ENCODE measurements around the gene AMZ1.

The AMZ1 gene

DNA sequence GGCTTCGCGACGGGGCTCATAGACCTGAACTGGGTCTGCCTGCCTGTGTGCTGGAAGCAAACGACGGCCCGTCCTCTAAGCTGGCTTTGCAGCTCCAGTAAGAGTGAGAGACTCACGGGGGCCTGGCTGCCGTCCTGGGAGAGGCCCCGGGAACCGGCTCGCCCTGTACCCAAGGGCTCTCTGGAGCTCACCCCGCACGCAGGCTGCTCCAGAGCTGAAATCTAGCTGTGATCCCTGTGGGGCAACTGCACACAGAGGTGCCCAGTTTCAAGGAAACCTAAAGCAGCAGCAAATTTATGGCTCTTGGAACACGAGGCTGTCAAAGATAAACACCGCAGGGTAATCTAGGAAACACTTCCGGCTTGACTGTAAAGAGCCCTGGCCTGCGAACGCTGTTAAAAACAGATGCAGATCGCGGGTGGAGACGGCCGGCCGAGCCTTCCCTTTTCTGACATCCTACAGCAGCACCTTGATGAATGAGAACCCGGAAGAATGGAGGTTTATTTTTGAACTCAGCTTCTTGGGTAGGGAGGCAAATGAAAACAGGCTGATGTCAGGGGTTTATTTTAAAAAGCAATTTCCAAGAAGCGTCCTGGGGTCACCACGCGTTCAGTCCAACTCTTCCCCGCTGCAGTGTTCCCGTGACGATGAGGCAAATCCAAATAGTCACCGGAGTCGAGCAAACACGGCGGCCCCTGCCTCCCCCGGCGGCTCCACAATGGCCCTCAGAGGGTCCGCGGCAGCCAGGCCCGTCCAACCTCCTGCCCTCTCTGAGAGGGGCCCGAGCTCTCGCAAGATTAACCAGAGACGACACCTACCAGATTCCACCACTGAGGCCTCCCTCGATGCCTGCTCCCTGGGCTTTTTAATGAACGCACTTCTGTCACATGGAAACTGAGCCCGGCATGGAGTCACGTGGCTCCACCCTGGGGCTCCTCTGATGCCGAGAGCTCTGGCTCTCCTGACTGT is 29.6 kb downstream of the AMZ1 start:
- TF ChIP-seq, protein P1, sequence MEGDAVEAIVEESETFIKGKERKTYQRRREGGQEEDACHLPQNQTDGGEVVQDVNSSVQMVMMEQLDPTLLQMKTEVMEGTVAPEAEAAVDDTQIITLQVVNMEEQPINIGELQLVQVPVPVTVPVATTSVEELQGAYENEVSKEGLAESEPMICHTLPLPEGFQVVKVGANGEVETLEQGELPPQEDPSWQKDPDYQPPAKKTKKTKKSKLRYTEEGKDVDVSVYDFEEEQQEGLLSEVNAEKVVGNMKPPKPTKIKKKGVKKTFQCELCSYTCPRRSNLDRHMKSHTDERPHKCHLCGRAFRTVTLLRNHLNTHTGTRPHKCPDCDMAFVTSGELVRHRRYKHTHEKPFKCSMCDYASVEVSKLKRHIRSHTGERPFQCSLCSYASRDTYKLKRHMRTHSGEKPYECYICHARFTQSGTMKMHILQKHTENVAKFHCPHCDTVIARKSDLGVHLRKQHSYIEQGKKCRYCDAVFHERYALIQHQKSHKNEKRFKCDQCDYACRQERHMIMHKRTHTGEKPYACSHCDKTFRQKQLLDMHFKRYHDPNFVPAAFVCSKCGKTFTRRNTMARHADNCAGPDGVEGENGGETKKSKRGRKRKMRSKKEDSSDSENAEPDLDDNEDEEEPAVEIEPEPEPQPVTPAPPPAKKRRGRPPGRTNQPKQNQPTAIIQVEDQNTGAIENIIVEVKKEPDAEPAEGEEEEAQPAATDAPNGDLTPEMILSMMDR (IDR thresholded peaks at IDR 0.05; ENCODE audit: insufficient read depth, low read length, missing control alignments): no peak
- CTCF ChIA-PET: interaction anchor here (0.7 to 1.9 kb wide), 3 partner anchors 8 to 57 kb away, joined by 3 to 27 read pairs (median 3); no protein-coding TSS in a partner anchor
- POLR2A ChIA-PET: no interaction called here
- DNase-seq (ENCODE audit: low read depth, low spot score): no peak
- H3K4me3 ChIP-seq (ENCODE audit: low read depth, low read length): no peak overlapping the region

DNA sequence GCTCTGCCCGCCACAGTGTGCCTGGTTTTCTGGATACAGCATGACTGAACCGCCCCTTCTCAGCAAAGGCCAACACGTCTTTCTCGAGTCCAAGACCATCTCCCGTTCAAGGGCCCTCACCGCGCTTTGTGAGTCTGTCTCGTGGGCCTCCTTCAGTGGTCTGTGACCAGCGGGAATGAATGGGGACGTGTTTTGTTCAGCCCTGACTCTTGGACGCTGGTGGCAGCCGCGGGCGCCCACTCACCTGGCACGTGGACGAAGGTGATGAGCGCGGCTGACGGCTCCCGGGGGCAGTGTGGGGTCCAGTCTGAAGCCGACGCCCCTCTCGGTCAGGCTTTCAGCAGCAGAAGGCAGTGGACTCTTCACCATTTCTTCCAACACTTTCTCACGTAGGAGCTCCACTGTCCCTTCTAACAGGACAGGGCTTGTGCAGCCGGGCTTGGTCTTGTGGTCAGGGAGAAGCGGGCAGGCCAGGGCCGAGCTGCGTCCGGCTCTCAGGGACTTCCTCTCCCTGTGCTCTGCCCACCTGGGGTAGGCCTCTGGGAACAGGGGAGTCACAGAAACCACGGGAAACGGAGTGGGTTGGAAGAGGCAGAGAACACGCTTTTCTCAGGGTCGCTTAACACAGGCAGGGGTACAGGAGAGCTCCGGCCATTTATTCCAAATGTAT is 30.4 kb downstream of the AMZ1 start:
- POLR2A ChIA-PET: no interaction called here
- H3K4me3 ChIP-seq (ENCODE audit: low read depth, low read length): no peak overlapping the region
- CTCF ChIA-PET: interaction anchor here (0.9 to 1.9 kb wide), 3 partner anchors 9 to 58 kb away, joined by 3 to 27 read pairs (median 5); no protein-coding TSS in a partner anchor
- TF ChIP-seq, protein P1 (IDR thresholded peaks at IDR 0.05; ENCODE audit: insufficient read depth, low read length, missing control alignments): no peak
- no peak for DNase-seq (ENCODE audit: low read depth, low spot score)

DNA sequence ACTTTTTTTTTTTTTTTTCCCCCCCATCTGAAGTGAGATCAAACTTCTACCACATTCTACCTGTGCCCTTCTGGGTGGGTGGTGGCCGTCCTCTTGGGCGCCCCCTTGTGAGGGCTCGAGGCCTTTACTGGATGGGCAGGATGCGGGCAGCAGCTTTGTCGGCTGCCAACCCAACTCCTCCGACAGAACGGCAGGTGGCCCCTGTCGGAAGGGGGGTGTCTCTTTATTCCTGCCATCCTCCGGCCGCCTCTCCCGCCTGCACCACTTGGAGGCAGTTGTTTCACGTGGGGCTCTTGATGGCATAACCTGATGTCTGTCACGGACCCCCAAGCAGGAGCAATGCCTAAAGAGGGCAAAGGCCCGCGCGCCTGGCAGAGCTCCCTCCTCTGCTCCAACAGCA is 31.0 kb downstream of the AMZ1 start:
- no peak overlapping the region for H3K4me3 ChIP-seq (ENCODE audit: low read depth, low read length)
- ChIA-PET CTCF (interaction anchor here (0.9 to 1.9 kb wide), 3 partner anchors 9 to 59 kb away, joined by 3 to 27 read pairs (median 5); no protein-coding TSS in a partner anchor), POLR2A (no interaction called here)
- DNase-seq (ENCODE audit: low read depth, low spot score): no peak
- TF ChIP-seq, protein P1 (IDR thresholded peaks at IDR 0.05; ENCODE audit: insufficient read depth, low read length, missing control alignments): peak; percentile 42

DNA sequence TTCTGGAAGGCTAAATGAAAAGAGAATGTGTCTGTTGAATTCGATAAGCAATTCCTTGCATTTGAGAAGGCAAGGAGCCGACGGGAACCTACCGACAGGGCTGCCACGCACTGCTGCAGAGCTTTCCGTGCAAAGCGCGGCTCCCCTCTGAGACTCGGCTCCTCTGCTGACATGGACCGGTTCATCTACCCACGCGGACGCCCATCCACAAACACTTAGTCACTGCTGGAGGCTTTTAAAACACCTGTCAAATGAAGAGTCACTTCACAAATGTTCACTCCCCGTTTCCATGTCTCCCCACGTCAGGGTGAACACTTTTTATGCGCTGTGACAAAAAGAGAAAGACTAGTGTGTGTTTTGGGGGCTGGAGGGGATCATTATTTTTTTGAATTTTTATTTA is 32.0 kb downstream of the AMZ1 start:
- TF ChIP-seq, protein P1 (IDR thresholded peaks at IDR 0.05; ENCODE audit: insufficient read depth, low read length, missing control alignments): no peak
- ChIA-PET CTCF (interaction anchor here (1.1 kb wide), 1 partner anchor 10 kb away, joined by 3 read pairs; no protein-coding TSS in a partner anchor), POLR2A (no interaction called here)
- no peak overlapping the region for H3K4me3 ChIP-seq (ENCODE audit: low read depth, low read length)
- DNase-seq (ENCODE audit: low read depth, low spot score): no peak

- TF ChIP-seq, protein P1 (IDR thresholded peaks at IDR 0.05; ENCODE audit: insufficient read depth, low read length, missing control alignments): no peak
- H3K4me3 ChIP-seq (ENCODE audit: low read depth, low read length): no peak overlapping the region
- no peak for DNase-seq (ENCODE audit: low read depth, low spot score)
- POLR2A ChIA-PET: no interaction called here
- CTCF ChIA-PET: interaction anchor here (4.1 kb wide), 1 partner anchor 12 kb away, joined by 13 read pairs; no protein-coding TSS in a partner anchor
Measured at GRCh38 chr7:2721842-2722241, 33.8 kb downstream of the AMZ1 start.

DNA sequence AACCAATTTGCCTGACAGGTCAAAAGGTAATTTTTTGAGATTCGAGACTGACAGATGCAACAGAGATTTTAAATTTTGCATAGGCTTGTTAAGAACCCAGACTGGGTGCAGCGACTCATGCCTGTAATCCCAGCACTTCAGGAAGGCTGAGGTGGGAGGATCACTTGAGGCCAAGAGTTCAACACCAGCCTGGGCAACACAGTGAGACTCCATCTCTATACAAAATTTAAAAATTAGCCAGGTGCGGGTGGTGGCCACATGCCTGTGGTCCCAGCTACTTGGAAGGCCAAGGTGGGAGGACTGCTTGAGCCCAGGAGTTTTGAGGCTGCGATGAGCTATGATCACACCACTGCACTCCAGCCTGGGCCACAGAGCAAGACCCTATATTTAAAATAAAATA is 34.6 kb downstream of the AMZ1 start:
- TF ChIP-seq, protein P1 (IDR thresholded peaks at IDR 0.05; ENCODE audit: insufficient read depth, low read length, missing control alignments): no peak
- H3K4me3 ChIP-seq (ENCODE audit: low read depth, low read length): no peak overlapping the region
- DNase-seq (ENCODE audit: low read depth, low spot score): no peak
- ChIA-PET POLR2A (no interaction called here), CTCF (interaction anchor here (0.7 to 4.1 kb wide), 2 partner anchors 13 to 50 kb away, joined by 3 to 13 read pairs; no protein-coding TSS in a partner anchor)
